Thoracic aorta (tissue), 2 donors: ENCODE measurements around the gene ADAMTS16. TPM values are rescaled to one million over a fixed set of nuclear protein-coding genes. Genes with fewer than 3 reads are reported as not detected.

Experiments used
- ATAC-seq: fragments of 150-250 bp; one replicate; pipeline ENCODE4 v1.8.0; 2017; ENCODE audit warnings: low read depth; ENCODE audit not compliant: insufficient number of reproducible peaks, low FRiP score
- DNase-seq: peaks from one replicate; pipeline ENCODE4 v3.0.0-alpha.2; 2020; ENCODE audit warnings: low spot score
- H3K27ac ChIP-seq, 2 donors: fragments of 200-600 bp; sonication (generic); 1 replicate in 1 of 2; 2 replicates in 1 of 2; pipeline ENCODE4 v1.5.1; 2016; ENCODE audit warnings: mild to moderate bottlenecking in 2 of 2, moderate library complexity in 2 of 2
- H3K27me3 ChIP-seq: fragments of 200-600 bp; sonication (generic); replicated peaks from 2 replicates; pipeline ENCODE4 v1.6.0; 2016; ENCODE audit warnings: mild to moderate bottlenecking; ENCODE audit not compliant: insufficient read depth
- H3K36me3 ChIP-seq: fragments of 200-600 bp; sonication (generic); one replicate; pipeline ENCODE4 v1.5.1; 2016
- H3K4me1 ChIP-seq, 2 donors: fragments of 200-600 bp; sonication (generic); 1 replicate in 1 of 2; 2 replicates in 1 of 2; pipeline versions ENCODE4 v1.5.1 to v1.6.0; 2016; ENCODE audit warnings: low read depth in 2 of 2, mild to moderate bottlenecking in 1 of 2; ENCODE audit not compliant: control insufficient read depth in 1 of 2
- H3K4me3 ChIP-seq: fragments of 200-600 bp; sonication (generic); 2 replicates; pipeline ENCODE4 v1.5.1; 2016; ENCODE audit warnings: mild to moderate bottlenecking
- H3K9me3 ChIP-seq: fragments of 200-600 bp; sonication (generic); 2 replicates; pipeline ENCODE4 v1.5.1; 2016
- total RNA-seq, 2 donors: library from RNA; depleted of rRNA; stranded (reverse); fragments of >200 nt; gene quantifications; one replicate each; pipeline versions ENCODE4 v1.1.0 to v1.2.3, GENCODE V29; 2016
- TF ChIP-seq, protein P1 (sequence below): fragments of 200-600 bp; sonication (generic); IDR thresholded peaks from one replicate; pipeline ENCODE4 v1.5.1; 2019; ENCODE audit warnings: antibody characterized with exemption

The ADAMTS16 gene
- total RNA-seq, 2 donors from 2014 or later, result not detected

DNA sequence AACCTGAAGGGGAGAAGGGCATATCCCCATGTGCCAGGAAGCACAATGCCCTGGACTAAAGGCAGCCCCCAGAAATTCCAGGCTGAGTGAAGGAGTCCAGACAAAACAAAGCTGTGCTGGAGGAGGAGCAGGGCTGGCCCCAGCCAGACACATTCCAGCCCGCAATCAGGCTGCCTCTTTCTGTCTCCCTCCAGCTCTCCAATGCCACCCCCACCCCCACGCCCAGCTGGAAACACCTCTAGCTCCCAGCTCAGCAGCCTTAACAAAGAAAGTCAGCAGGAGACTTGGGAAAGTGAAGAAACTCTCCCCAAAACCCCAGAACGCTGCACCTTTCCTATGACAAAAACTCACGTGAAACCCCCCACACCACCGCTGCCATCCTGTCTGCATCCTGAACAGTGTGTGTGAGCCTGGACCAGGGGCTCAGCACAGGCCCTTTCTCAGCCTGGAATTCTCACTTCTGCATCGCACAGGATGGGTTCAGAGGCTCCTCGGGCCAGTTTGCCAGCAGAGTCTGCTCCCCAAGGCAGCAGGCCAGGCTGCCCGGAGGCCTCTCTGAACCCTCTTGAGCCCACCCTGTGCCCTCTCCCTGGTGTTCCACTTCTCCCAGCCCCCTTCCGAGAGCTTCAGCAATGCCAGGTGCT lies 186.1 kb downstream of the ADAMTS16 start:
- DNase-seq (no peak), ATAC-seq (no peak)
- Histone ChIP-seq H3K4me3 (no peak overlapping the region), H3K27me3 (no peaks in the 10 kb centered on the region), H3K36me3 (no peaks in the 10 kb centered on the region), H3K9me3 (no peaks in the 10 kb centered on the region), H3K4me1 (no peaks in the 10 kb centered on the region), H3K27ac (no peak overlapping the region)
- TF ChIP-seq, protein P1, sequence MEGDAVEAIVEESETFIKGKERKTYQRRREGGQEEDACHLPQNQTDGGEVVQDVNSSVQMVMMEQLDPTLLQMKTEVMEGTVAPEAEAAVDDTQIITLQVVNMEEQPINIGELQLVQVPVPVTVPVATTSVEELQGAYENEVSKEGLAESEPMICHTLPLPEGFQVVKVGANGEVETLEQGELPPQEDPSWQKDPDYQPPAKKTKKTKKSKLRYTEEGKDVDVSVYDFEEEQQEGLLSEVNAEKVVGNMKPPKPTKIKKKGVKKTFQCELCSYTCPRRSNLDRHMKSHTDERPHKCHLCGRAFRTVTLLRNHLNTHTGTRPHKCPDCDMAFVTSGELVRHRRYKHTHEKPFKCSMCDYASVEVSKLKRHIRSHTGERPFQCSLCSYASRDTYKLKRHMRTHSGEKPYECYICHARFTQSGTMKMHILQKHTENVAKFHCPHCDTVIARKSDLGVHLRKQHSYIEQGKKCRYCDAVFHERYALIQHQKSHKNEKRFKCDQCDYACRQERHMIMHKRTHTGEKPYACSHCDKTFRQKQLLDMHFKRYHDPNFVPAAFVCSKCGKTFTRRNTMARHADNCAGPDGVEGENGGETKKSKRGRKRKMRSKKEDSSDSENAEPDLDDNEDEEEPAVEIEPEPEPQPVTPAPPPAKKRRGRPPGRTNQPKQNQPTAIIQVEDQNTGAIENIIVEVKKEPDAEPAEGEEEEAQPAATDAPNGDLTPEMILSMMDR, result no peak

DNA sequence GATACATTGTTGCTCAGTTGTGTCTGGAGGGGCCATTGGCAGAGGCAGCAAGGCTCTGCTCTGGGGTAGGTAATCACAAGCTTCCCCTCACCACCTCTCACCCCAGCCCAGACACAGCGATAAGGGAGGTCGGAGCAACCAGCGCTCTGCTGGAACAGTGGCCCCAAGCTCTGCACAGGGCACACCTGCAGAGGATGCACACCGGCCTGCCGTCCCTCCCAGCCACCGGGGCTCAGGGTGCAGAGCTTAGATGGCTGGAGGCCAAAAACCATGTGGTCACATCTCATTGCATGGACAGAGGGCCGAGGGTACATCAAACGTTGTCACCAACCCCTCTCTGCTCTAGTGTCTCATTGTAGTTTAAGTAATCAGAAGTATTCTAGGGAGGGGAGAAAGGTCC lies 187.0 kb downstream of the ADAMTS16 start:
- Histone ChIP-seq H3K27me3 (no peaks in the 10 kb centered on the region), H3K27ac (no peak overlapping the region), H3K4me3 (no peak overlapping the region), H3K9me3 (no peaks in the 10 kb centered on the region), H3K36me3 (no peaks in the 10 kb centered on the region), H3K4me1 (no peaks in the 10 kb centered on the region)
- TF ChIP-seq, protein P1, result no peak
- ATAC-seq (no peak), DNase-seq (no peak)

DNA sequence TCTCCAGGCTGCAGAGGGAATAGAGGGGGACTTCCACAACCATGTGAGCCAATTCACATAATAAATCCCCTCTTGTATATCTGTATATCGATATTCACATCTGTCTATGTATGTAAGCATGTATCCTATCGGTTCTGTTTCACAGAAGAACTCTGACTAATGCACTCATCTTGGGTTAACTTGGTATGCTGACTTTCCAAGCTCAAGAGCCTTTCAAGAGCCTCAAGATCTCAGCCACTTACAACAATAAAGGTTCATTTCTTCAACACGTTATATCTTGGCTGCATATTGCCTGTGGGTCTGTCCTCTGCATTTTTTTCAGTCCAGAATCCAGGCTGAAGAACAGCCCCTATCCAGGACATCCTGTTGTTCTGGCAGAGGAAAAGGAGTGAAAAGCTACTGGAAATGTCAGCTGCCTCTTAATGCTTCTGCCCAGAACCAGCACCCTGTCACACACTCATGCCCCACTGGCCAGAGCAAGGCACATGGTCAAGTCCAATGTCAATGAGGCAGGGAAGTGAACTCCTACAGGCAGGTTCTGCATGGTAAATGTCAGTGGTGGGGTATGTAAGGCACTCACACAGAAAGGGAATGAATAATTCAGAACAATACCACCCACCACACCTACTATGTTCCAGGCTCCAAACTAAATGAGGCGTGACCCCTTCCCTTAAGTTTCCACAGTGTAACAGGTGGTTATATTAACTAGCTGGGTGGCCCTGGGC lies 190.8 kb downstream of the ADAMTS16 start:
- H3K27ac ChIP-seq, result no peak overlapping the region
- H3K4me1 ChIP-seq, result no peaks in the 10 kb centered on the region
- ATAC-seq (no peak), DNase-seq (no peak)
- H3K27me3 ChIP-seq, result no peaks in the 10 kb centered on the region
- H3K9me3 ChIP-seq, result no peaks in the 10 kb centered on the region
- H3K36me3 ChIP-seq, result no peaks in the 10 kb centered on the region
- no peak overlapping the region for H3K4me3 ChIP-seq
- TF ChIP-seq, protein P1, result no peak

DNA sequence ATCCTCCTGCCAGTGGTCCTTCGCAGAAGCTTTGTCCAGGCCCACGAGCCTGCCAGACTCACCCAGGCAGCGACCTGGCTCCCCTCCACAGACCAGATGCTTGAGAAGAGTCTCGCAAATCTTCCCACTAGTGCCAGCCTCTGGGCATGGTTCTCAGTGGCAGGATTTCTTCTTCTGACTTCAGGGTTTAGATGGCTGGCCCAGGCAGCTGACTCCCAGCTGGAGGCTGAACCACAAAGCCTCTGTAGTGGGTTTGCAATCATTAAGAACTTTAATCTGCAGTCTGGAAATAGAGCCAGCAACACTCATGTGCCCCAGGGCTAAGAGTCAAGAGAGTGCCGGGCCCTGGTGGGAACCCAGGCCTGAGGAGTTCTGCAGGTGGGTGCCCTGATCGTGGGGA lies 191.7 kb downstream of the ADAMTS16 start:
- Histone ChIP-seq H3K4me1 (no peaks in the 10 kb centered on the region), H3K27me3 (no peaks in the 10 kb centered on the region), H3K9me3 (no peaks in the 10 kb centered on the region), H3K27ac (no peak overlapping the region), H3K4me3 (no peak overlapping the region), H3K36me3 (no peaks in the 10 kb centered on the region)
- TF ChIP-seq, protein P1, result no peak
- no peak for ATAC-seq
- DNase-seq, result no peak

DNA sequence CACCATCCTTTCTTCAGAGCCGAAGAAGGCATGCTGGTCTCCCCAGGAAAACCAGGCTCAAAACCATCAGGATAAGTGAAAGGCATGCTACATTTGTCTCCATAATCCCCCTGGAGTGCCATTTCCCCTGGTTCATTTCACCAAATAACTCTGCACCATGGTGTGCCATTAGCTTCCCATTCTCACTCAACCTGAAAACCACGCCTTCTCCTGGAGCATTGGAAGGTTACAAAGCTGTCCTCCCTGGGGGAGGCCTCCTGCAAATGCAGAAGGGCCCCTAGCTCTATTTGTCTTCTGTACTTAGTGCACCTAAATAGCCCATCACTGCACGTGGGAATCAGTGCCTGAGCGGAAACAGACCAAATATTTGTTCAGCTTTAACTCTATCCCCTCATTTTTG lies 192.2 kb downstream of the ADAMTS16 start:
- H3K4me1 ChIP-seq, result no peaks in the 10 kb centered on the region
- H3K9me3 ChIP-seq, result no peaks in the 10 kb centered on the region
- no peaks in the 10 kb centered on the region for H3K27me3 ChIP-seq
- TF ChIP-seq, protein P1, result no peak
- no peak for DNase-seq
- H3K27ac ChIP-seq, result no peak overlapping the region
- no peak overlapping the region for H3K4me3 ChIP-seq
- no peaks in the 10 kb centered on the region for H3K36me3 ChIP-seq
- no peak for ATAC-seq
